SK-N-MC (cell line): Measurements from ENCODE around the gene DCTPP1.

Experiments used
- DNase-seq: peaks from one replicate; pipeline ENCODE4 v3.0.0-alpha.2; 2011; ENCODE audit warnings: low read depth, low spot score
- H3K27ac ChIP-seq: fragments of 200-600 bp; sonication (generic); 2 replicates; pipeline ENCODE4 v1.5.1; 2016; ENCODE audit warnings: mixed run types
- H3K36me3 ChIP-seq: fragments of 200-600 bp; sonication (generic); 2 replicates; pipeline ENCODE4 v1.6.1; 2017; ENCODE audit warnings: antibody characterized with exemption, low read length, mixed read lengths; ENCODE audit not compliant: insufficient read depth
- H3K4me3 ChIP-seq: fragments of 200-600 bp; sonication (generic); 2 replicates; pipeline ENCODE4 v1.5.1; 2016
- H3K9ac ChIP-seq: fragments of 200-600 bp; sonication (generic); 2 replicates; pipeline ENCODE4 v1.8.0; 2017; ENCODE audit warnings: mixed run types, mixed read lengths; ENCODE audit not compliant: insufficient read length
- H3K9me3 ChIP-seq: fragments of 200-600 bp; sonication (generic); 2 replicates; pipeline ENCODE4 v1.6.1; 2017; ENCODE audit warnings: low read depth, mild to moderate bottlenecking, antibody characterized with exemption, low read length, moderate library complexity, mixed read lengths
- EZH2 ChIP-seq: fragments of 200-600 bp; sonication (generic); IDR thresholded peaks from one replicate; pipeline ENCODE4 v1.6.1; 2017; ENCODE audit warnings: antibody characterized with exemption
- FOXP2 ChIP-seq: optimal IDR thresholded peaks from 2 replicates; pipeline ENCODE3; 2011; ENCODE audit warnings: mild to moderate bottlenecking, moderate library complexity; ENCODE audit not compliant: insufficient read depth; ENCODE audit errors: extremely low read length, control extremely low read depth
- POLR2AphosphoS5 ChIP-seq: IDR thresholded peaks from 2 replicates; pipeline ENCODE4 v1.6.1; 2012; ENCODE audit warnings: mild to moderate bottlenecking, low read depth, low read length, borderline replicate concordance

DCTPP1 gene

GRCh38 chr16:30437511-30438046 lies 7.7 kb upstream of the DCTPP1 start:
- no peak for TF ChIP-seq FOXP2
- no peak for TF ChIP-seq POLR2AphosphoS5
- TF ChIP-seq EZH2: no peak
- H3K9me3 ChIP-seq: no peaks in the 10 kb centered on the region
- no peak overlapping the region for H3K27ac ChIP-seq
- no peak for DNase-seq
- H3K9ac ChIP-seq: no peak overlapping the region
- H3K4me3 ChIP-seq: no peak overlapping the region
- H3K36me3 ChIP-seq: no peaks in the 10 kb centered on the region

- no peaks in the 10 kb centered on the region for H3K9me3 ChIP-seq
Observed at GRCh38 chr16:30434852-30435251, 5.0 kb upstream of the DCTPP1 start.

GRCh38 chr16:30430428-30430970 lies 669 bp upstream of the DCTPP1 start:
- peaks cover 17% of the 10 kb centered on the region for H3K36me3 ChIP-seq
- no peak for DNase-seq
- H3K9me3 ChIP-seq: no peaks in the 10 kb centered on the region
- H3K9ac ChIP-seq: peak overlapping the region; percentile 6
- TF ChIP-seq FOXP2 (peak; percentile 9), POLR2AphosphoS5 (no peak), EZH2 (no peak)
- no peak overlapping the region for H3K27ac ChIP-seq
- H3K4me3 ChIP-seq: peak overlapping the region; percentile 99

More at GRCh38 chr16:30434852-30435251, 5.0 kb upstream of the DCTPP1 start:
- Histone ChIP-seq H3K9ac (no peak overlapping the region), H3K36me3 (no peaks in the 10 kb centered on the region), H3K27ac (no peak overlapping the region), H3K4me3 (no peak overlapping the region)
- DNase-seq: no peak
- TF ChIP-seq FOXP2: no peak
- no peak for TF ChIP-seq POLR2AphosphoS5
- TF ChIP-seq EZH2: no peak

- no peaks in the 10 kb centered on the region for H3K9me3 ChIP-seq
- no peak for TF ChIP-seq FOXP2
- no peak for TF ChIP-seq EZH2
- TF ChIP-seq POLR2AphosphoS5: no peak
- peaks cover 22% of the 10 kb centered on the region for H3K36me3 ChIP-seq
- H3K27ac ChIP-seq: no peak overlapping the region
- peak overlapping the region; percentile 99 for H3K4me3 ChIP-seq
- no peak for DNase-seq
- peak overlapping the region; percentile 89 for H3K9ac ChIP-seq
Observed at GRCh38 chr16:30429418-30429677, 482 bp downstream of the DCTPP1 start.

GRCh38 chr16:30428055-30428454 lies 1.8 kb downstream of the DCTPP1 start:
- Histone ChIP-seq H3K4me3 (no peak overlapping the region), H3K9ac (no peak overlapping the region), H3K36me3 (peaks cover 35% of the 10 kb centered on the region), H3K9me3 (no peaks in the 10 kb centered on the region), H3K27ac (no peak overlapping the region)
- DNase-seq: no peak
- no peak for TF ChIP-seq EZH2
- TF ChIP-seq POLR2AphosphoS5: no peak
- TF ChIP-seq FOXP2: no peak

- peaks cover 38% of the 10 kb centered on the region for H3K36me3 ChIP-seq
- no peaks in the 10 kb centered on the region for H3K9me3 ChIP-seq
- H3K4me3 ChIP-seq: no peak overlapping the region
- no peak overlapping the region for H3K9ac ChIP-seq
- no peak for DNase-seq
- TF ChIP-seq POLR2AphosphoS5 (no peak), FOXP2 (no peak), EZH2 (no peak)
- H3K27ac ChIP-seq: no peak overlapping the region
Observed at GRCh38 chr16:30421010-30421409, 8.8 kb downstream of the DCTPP1 start.

- H3K9me3 ChIP-seq: no peaks in the 10 kb centered on the region
- no peak overlapping the region for H3K27ac ChIP-seq
- no peak for DNase-seq
- H3K36me3 ChIP-seq: peaks cover 24% of the 10 kb centered on the region
- TF ChIP-seq FOXP2: no peak
- TF ChIP-seq EZH2: no peak
- no peak for TF ChIP-seq POLR2AphosphoS5
- peak overlapping the region; percentile 37 for H3K9ac ChIP-seq
- peak overlapping the region; percentile 89 for H3K4me3 ChIP-seq
Observed at GRCh38 chr16:30418350-30419181, 11.3 kb downstream of the DCTPP1 start.

- peak overlapping the region; percentile 89 for H3K4me3 ChIP-seq
- TF ChIP-seq POLR2AphosphoS5: peak; percentile 71; the same call in 1 of the 2 replicates
- no peak for TF ChIP-seq EZH2
- DNase-seq: peak; percentile 39
- no peak overlapping the region for H3K27ac ChIP-seq
- H3K9me3 ChIP-seq: no peaks in the 10 kb centered on the region
- H3K36me3 ChIP-seq: peaks cover 25% of the 10 kb centered on the region
- H3K9ac ChIP-seq: peak overlapping the region; percentile 73
Observed at GRCh38 chr16:30417529-30418349, 12.1 kb downstream of the DCTPP1 start.
